Epithelial cell of esophagus (primary cell): ENCODE data around the gene UBAC2.

Experiments used
- DNase-seq: peaks from one replicate; pipeline ENCODE4 v3.0.0; 2010; ENCODE audit warnings: low read depth
- H3K4me3 ChIP-seq: 2 replicates; pipeline ENCODE4 v1.5.1; 2011; ENCODE audit warnings: mild to moderate bottlenecking, low read length, control low read depth
- TF ChIP-seq, protein P1 (sequence below): IDR thresholded peaks from 2 replicates; pipeline ENCODE4 v1.5.1; 2011; ENCODE audit warnings: low read depth, mild to moderate bottlenecking, low read length, control low read depth, inconsistent platforms; ENCODE audit not compliant: insufficient read depth; ENCODE audit errors: missing control alignments

Gene UBAC2

DNA sequence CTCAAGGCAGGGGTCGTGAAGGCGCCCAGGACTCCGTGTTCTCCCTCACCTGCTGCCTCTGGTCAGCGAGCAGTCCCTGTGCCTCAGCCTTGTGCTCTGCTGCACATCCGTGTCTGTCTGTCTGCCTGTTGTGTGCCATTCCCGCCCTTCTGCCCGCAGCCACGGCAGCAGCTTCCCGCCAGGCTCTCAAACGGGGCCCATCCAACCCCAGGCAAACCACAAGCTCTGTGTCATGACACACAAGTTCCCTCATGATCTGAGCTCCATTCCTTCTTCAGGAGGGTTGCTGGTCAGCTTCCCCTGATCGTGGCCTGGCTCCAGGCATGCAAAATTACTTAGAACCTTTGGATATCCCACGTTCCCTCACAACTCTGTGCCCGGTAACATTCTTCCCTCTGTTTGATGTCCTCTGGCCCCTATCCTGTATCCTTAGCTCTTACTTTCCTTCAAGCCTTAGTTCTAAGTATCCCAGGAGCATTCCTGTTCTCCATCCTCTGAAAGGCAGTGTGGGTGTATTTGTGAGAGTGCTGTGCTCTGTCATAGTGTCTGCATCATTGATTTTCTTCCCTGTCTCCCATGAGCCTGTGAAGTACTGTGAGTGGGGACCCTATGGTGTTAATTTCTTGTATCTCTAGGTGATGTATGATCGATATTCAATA is 103.3 kb downstream of the UBAC2 start:
- DNase-seq: no peak
- TF ChIP-seq, protein P1, sequence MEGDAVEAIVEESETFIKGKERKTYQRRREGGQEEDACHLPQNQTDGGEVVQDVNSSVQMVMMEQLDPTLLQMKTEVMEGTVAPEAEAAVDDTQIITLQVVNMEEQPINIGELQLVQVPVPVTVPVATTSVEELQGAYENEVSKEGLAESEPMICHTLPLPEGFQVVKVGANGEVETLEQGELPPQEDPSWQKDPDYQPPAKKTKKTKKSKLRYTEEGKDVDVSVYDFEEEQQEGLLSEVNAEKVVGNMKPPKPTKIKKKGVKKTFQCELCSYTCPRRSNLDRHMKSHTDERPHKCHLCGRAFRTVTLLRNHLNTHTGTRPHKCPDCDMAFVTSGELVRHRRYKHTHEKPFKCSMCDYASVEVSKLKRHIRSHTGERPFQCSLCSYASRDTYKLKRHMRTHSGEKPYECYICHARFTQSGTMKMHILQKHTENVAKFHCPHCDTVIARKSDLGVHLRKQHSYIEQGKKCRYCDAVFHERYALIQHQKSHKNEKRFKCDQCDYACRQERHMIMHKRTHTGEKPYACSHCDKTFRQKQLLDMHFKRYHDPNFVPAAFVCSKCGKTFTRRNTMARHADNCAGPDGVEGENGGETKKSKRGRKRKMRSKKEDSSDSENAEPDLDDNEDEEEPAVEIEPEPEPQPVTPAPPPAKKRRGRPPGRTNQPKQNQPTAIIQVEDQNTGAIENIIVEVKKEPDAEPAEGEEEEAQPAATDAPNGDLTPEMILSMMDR: no peak
- no peak overlapping the region for H3K4me3 ChIP-seq

- H3K4me3 ChIP-seq: no peak overlapping the region
- TF ChIP-seq, protein P1: no peak
- no peak for DNase-seq
These were observed 103.9 kb downstream of the UBAC2 start for GRCh38 chr13:99304541-99304940.

DNA sequence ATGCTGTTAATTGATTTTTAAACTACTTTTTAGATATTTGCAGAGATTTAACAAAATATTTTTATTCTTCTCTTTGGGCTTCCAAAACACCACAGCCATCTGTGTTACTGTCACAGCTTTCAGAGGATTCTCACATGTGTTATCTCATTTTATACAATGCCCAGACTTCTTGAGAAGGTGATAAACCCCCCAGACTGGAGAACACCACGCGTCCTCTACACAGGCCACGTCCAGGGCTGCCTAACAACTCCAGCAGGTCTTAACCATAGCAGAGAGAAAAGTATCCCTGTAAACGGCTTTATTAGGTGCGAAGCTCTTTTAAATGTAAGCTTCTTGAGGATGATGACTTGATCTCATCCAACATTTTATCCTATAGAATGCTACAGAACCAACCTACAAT is 104.5 kb downstream of the UBAC2 start:
- TF ChIP-seq, protein P1: no peak
- H3K4me3 ChIP-seq: no peak overlapping the region
- DNase-seq: no peak

DNA sequence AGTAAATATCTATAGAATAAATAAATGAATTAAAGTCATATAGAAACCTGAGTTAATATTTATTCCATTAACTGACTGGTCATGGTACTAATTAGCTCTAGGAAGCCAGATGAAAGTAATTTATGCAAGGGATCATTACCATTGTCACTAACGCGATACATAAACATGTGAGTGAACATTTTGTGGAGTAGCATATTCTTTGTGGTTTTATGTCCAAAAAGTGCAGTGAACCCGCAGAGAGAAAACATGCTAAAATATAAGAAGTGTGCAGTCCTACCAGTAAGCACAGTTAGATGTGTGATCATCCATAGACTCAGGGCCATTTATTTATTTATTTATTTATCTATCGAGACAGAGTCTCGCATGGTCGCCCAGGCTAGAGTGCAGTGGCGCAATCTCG is 104.9 kb downstream of the UBAC2 start:
- no peak for DNase-seq
- H3K4me3 ChIP-seq: no peak overlapping the region
- TF ChIP-seq, protein P1: no peak

- peak; percentile 27 for DNase-seq
- TF ChIP-seq, protein P1: no peak
- no peak within 1 kb of the TSS for H3K4me3 ChIP-seq
These were observed 106.6 kb downstream of the UBAC2 start, which contains the start of gene GPR183 for GRCh38 chr13:99307247-99307646. GPR183 (minus strand) TSS chr13:99307399; CDS start chr13:99296145, 11,254 bp downstream.

DNA sequence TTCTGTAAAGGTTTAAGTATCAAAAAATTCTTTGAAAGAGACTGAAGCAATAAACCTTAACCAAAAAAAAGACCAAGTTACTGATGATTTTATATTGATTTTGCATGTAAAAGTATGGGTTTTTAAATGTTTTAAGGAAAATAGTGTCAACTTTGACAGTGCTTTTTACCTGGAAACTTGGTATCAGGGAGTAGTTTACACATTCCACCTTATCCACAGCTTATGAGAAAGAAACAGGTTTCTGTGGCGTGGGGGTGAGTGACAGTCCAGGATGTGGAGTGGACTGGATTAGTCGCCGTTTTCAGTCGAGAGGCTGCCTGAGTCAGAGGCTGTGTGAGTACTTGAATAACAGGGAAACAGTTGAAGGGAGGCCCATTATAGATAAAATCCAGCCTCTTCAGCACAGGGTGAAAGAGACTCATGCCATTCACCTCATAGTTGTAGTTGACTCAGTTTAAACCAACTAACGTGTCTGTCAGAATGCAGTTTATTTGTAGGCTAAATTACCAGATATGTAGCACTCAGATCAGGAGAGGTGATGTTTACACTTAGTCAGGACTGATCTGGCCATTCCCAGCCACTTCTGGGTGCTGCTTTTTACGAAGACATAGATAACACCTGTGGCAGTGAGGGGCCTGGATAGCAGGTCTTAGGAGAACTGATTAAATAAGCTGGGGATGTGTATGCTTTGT is 107.1 kb downstream of the UBAC2 start:
- no peak overlapping the region for H3K4me3 ChIP-seq
- TF ChIP-seq, protein P1: no peak
- DNase-seq: peak; percentile 91
